Stimulated activated CD8-positive, alpha-beta memory T cell treated with anti-CD3 and anti-CD28 coated beads, Interleukin-4, amount 100 ng/mL, for 1 hour (primary cell): ENCODE data around the gene ECE1.
"Not testable (repeated sequence)": the region's sequence is repeated elsewhere in the genome, so short reads cannot be mapped to it uniquely, and the experiment has no call there.

Experiments
- DNase-seq, 2 donors: peaks; one replicate each; pipeline ENCODE4 v3.0.0-alpha.2; 2020; ENCODE audit warnings: low read depth in 2 of 2, low spot score in 1 of 2

The ECE1 gene

DNA sequence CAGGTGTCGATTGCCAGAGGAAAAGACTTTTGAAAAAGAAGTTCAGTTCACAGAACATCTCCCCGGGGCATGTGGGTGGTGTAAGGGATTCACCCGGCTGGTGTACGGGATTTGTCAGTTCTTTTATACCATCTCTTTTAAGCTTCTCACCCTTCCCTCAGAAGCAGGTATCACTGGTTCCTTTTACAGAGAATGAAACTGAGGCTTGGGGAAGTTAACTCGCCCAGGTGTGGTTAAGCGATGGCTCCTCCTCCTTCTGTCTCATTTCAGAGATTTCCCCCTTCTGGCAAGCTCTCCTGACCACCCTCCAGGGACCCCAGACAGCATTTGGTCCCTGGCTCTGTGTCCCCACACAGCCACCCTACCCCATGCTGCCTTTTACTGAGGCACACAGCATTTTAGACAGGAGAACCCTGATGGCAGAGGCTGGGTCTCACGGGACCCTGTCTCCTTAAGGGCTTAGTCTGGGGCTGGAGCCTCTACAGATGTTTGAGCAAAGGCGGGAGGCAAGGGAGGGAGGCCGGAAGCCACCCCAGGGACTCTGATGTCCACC, 2.8 kb upstream of the ECE1 start:
- no peak for DNase-seq

DNA sequence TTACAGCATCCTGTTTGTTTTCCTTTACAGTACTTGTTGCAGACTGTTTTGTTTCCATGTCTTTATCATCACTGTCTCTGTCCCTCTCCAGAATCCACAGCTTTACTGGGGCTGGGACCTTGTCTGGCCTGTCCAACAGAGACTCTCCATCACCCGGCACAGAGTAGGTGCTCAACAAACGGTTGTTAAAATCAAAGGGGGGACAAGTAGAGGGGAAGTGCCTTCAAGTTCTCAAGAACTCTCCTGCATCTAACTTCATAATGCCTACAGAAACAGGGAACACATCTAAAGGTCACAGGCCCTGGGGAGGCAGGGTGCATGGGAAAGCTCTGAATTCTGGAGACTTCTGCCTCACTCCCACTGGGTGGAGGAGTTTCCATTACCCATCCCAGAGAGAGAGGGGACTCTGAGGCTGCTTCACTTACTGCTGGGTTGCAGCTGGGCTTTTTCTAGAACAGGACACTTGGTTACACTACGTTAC, 2.3 kb upstream of the ECE1 start:
- no peak for DNase-seq

DNA sequence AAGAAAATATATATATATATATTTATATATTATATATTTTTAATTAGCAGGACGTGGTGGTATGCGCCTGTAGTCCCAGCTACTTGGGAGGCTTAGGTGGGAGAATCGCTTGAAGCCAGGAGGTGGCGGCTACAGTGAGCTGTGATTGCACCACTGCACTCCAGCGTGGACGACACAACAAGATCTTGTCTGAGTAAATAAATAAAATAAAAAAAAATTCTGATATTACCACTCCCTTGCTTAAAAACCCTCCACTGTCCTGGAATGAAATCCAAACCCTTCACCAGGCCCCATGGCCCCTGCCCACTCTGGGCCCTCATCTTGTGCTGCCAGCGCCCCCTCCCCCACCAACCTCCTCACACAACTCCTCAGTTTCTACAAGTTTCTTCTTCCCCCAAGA, 1.7 kb upstream of the ECE1 start:
- no peak for DNase-seq

- no peak for DNase-seq
These were observed 921 bp upstream of the ECE1 start for GRCh38 chr1:21291184-21291583.

DNA sequence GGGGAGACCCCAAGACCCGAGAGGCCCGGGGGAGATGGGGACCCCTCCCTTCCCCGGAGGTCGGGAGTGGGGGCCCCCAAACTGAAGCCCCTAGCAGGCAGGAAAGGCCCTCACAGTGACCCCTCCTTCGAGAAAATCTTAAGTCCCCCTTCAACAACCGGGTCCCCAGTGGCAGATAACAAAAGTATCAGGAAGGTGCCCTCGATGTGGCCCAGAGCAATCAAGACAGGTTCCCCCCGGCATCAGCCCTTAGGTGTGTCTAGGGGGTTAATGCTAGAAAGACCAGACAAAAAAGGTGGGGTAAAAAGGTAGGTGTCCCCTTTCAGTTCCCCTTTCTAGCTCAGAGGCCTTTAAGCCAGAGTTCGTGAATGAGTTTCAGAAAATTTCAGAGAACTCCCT, 282 bp upstream of the ECE1 start:
- no peak for DNase-seq

- no peak for DNase-seq
These were observed 1.1 kb downstream of the ECE1 start for GRCh38 chr1:21289127-21289526.

GRCh38 chr1:21287905-21288514, 2.3 kb downstream of the ECE1 start:
- DNase-seq: no peak

- not testable (repeated sequence) for DNase-seq
These were observed 4.9 kb downstream of the ECE1 start for GRCh38 chr1:21285386-21285785.

GRCh38 chr1:21285055-21285372, 5.2 kb downstream of the ECE1 start:
- no peak for DNase-seq

DNA sequence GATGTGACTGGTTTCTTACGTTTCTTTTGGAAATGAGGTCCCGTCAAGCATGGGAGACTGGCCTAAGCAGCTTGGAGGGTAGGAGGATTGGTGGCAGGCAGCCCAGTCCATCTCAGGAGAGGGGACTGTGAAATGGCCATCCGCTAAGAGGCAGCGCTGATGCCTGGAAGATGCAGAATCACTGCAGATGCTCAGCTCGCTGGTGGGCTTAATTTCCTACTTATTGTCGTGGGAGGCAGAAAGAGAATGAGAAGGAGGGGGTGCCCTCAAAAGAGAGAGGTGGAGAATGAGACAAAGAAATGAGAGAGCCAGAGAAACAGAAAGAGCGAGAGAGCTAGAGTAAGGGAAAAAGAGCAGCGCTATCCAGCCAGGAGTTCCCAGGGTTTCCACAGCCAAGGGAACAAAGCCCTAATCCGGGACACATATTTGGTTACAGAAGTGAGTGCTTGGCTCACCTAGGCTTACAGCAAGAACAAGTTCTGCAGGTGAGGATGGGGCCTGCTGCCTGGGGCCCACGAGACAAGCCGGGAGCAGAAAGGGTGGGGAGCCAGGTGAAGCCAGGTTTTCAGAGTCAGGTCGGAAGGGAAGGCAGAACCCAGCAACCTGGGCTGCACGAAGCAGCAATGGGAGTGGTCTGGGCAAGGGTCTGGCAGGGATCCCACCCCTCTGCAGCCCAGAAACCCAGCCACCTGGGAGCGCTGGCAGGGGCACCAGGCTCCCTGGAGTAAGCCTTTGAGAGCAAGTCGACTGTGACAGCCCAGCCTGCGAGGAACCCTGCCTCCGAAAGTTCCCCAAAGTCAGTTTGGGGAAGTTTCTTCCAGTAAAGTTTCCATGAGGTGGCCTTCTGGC, 5.8 kb downstream of the ECE1 start:
- no peak for DNase-seq

DNA sequence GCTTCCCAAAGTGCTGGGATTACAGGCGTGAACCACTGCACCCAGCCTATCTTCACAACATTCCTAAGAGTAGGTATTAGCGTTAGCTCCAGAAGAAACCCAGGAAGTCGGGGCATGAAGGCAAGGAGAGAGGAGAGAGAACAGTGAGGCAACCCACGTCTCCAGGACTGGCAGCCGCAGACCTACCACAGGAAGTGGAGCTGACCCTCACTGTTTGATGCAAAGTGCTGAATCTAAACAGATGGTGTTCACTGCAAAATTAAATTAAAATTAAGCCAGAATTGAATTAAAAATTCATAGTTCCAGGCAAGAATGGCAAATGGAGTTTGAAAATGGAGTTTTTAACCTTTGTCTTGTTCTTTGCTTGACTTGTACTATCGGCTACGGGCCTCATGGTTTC, 6.7 kb downstream of the ECE1 start:
- DNase-seq: no peak

DNA sequence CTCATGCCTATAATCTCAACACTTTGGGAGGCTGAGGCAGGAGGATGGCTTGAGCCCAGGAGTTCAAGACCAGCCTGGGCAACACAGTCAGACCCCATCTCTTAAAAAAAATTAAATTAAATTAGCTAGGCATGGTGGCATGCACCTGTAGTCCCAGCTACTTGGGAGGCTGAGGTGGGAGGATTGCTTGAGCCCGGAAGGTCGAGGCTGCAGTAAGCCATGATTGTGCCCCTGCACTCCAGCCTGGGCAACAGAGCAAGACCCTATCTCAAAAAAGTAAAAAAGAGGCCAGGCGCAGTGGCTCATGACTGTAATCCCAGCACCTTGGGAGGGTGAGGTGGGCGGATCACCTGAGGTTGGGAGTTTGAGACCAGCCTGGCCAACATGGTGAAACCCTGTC, 8.2 kb downstream of the ECE1 start:
- not testable (repeated sequence) for DNase-seq

- no peak for DNase-seq
These were observed 9.8 kb downstream of the ECE1 start for GRCh38 chr1:21280482-21280881.

GRCh38 chr1:21280011-21280471, 10.2 kb downstream of the ECE1 start:
- DNase-seq: no peak

DNA sequence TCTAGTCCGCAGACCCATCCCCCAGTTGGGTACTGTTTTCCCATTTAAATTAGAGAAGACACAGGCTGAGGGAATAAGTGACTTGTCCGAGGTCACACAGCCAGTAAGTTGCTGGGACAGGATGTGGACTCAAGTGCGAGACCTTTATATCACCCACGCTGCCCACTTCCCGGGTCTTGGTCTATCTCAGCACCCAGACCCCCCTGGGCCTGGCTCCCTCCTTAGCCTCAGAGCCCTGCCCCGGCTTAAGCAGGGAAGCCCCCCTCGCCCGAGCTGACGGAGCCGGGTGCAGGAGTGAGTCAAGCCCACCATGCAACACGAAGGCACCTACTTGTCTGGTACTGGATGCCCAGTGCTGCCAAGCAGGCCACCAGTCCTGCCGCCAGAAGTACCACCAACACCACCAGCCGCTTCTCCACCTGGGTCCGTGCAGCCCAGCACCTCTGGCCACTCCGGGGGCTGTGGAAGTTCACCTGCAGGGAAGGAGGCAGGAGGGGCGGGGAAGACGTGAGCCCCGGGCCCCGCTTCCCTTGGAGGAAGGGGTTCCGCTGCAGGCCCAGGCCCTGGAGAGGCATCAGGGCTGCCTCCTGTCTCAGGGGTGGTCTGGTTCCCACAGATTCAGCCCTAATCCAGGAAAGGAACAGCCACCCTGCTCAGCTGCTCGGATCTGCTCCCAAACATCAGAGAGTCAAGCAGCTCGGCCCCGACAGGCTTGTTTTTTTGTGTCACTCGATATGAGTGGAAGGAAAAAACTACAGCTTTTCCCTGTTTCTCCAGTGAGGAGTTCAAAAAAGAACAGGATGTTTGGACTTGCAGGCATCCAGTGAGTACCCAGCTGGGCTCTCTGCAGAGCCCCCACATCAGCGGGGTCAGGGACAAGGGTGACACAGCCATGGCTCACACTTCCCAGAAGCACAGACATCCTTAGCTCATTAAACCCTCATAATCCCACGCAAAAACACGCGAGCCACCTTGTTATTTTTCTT, 11.1 kb downstream of the ECE1 start:
- no peak for DNase-seq

DNA sequence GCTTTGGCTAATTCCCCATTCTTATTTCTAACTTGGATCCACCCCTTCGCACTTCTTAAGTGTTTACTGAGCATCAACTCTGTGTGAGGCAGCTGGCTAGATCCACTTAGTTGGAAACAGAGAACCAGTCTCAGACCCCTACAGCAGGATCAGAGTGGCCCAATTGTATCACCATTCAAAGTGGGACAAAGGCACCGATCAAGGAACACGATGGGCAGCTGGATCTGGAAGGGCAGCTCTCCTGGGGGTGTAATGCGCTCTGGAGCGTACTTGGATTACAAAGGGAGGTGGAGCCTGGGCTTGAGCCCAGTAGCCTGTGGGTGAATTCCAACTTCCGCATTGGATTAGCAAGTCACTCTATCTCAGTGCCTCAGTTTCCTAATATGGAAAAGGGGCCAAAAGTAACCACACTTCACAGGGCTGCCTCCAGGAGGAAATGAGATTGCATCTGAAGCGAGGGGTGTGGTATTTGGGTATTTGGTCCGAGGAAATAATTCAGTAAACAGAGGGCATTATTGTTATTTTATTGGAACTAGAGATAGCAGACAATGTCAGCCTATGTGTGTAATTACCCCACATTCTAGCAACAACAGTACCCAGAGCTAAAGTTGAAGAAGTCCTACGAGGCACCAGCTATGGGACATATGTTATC, 11.9 kb downstream of the ECE1 start:
- no peak for DNase-seq

- DNase-seq: no peak
These were observed 13.1 kb downstream of the ECE1 start for GRCh38 chr1:21277180-21277579.

DNA sequence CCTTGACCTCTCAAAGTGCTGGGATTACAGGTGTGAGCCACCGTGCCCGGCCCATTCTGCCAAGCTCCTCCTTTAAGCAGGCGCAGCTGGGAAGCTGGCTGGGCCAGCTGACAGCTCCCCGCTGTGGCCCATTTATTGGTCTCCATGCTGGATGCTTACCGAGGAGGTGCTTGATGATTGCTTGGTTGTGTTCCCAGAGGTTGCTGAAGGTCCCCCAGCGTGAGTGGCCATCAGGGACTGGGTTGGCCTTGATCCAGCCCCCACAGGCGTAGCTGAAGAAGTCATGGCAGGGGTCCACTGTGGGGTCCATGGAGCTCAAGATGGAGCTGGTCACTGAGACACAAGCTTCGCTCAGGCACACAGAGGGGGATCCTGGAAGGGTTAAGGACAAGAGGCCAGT, 17.7 kb downstream of the ECE1 start:
- no peak for DNase-seq

- no peak for DNase-seq
These were observed 18.7 kb downstream of the ECE1 start for GRCh38 chr1:21271550-21271949.

GRCh38 chr1:21270086-21270689, 20.1 kb downstream of the ECE1 start:
- DNase-seq: peak; percentile 63 to 64
